CD8-positive, alpha-beta memory T cell (primary cell): Measurements from ENCODE around the gene SEZ6L. TPM values are rescaled to one million over a fixed set of nuclear protein-coding genes. Genes with fewer than 3 reads are reported as not detected.
A peak's percentile ranks its signal among the peaks of the same experiment; 100 is the strongest.

Experiments used
- CTCF ChIA-PET: fragments of 350-600 bp; sonication (Branson Sonifier 250); formaldehyde crosslinking; loops from one replicate; lab custom pipeline; 2021; ENCODE audit warnings: antibody characterized with exemption; lab: Charles Lee
- POLR2A ChIA-PET: fragments of 350-600 bp; sonication (Branson Sonifier 250); formaldehyde crosslinking; loops from one replicate; lab custom pipeline; 2021; ENCODE audit warnings: antibody characterized with exemption; lab: Charles Lee
- DNase-seq, 5 donors: peaks; one replicate each; pipeline versions ENCODE4 v3.0.0 to v3.0.0-alpha.2; 2020 to 2022; ENCODE audit warnings: mixed read lengths in 1 of 5
- H3K27ac ChIP-seq: one replicate; pipeline ENCODE4 v1.7.0; 2013; ENCODE audit warnings: low read depth, mild to moderate bottlenecking, low read length, moderate library complexity
- H3K27me3 ChIP-seq: 2 replicates; pipeline ENCODE4 v1.7.0; 2013; ENCODE audit warnings: low read length, mild to moderate bottlenecking; ENCODE audit not compliant: insufficient read depth, poor library complexity, severe bottlenecking
- H3K36me3 ChIP-seq: 2 replicates; pipeline ENCODE4 v1.7.0; 2013; ENCODE audit warnings: mild to moderate bottlenecking, low read length, moderate library complexity; ENCODE audit not compliant: insufficient read depth
- H3K4me1 ChIP-seq: 2 replicates; pipeline ENCODE4 v1.7.0; 2013; ENCODE audit warnings: mild to moderate bottlenecking, low read length, moderate library complexity; ENCODE audit not compliant: insufficient read depth
- H3K4me3 ChIP-seq: 2 replicates; pipeline ENCODE4 v1.7.0; 2013; ENCODE audit warnings: mild to moderate bottlenecking, low read length
- H3K9me3 ChIP-seq: 2 replicates; pipeline ENCODE4 v1.7.0; 2013; ENCODE audit warnings: mild to moderate bottlenecking, low read length
- H3K27ac Mint-ChIP-seq, 8 donors: one replicate each; pipeline ENCODE4 v1.8.0; 2020 to 2021; ENCODE audit warnings: mixed read lengths in 8 of 8, mild to moderate bottlenecking in 6 of 8, inconsistent platforms in 3 of 8, moderate library complexity in 3 of 8
- H3K27me3 Mint-ChIP-seq, 2 donors: one replicate each; pipeline ENCODE4 v1.8.0; 2020 to 2021; ENCODE audit warnings: mixed read lengths in 2 of 2, mild to moderate bottlenecking in 1 of 2, moderate library complexity in 1 of 2
- H3K36me3 Mint-ChIP-seq, 3 donors: one replicate each; pipeline ENCODE4 v1.8.0; 2020 to 2021; ENCODE audit warnings: mixed read lengths in 3 of 3, inconsistent platforms in 1 of 3, mild to moderate bottlenecking in 1 of 3
- H3K4me1 Mint-ChIP-seq, 3 donors: one replicate each; pipeline ENCODE4 v1.8.0; 2020 to 2021; ENCODE audit warnings: mixed read lengths in 3 of 3, inconsistent platforms in 1 of 3, mild to moderate bottlenecking in 1 of 3
- H3K4me3 Mint-ChIP-seq, 7 donors: one replicate each; pipeline ENCODE4 v1.8.0; 2020 to 2021; ENCODE audit warnings: mixed read lengths in 7 of 7, mild to moderate bottlenecking in 6 of 7, moderate library complexity in 4 of 7, inconsistent platforms in 2 of 7
- H3K9me3 Mint-ChIP-seq, 5 donors: one replicate each; pipeline ENCODE4 v1.8.0; 2020 to 2022; ENCODE audit warnings: mixed read lengths in 5 of 5, mild to moderate bottlenecking in 3 of 5, moderate library complexity in 2 of 5, inconsistent platforms in 1 of 5
- polyA plus RNA-seq: library from polyadenylated mRNA; unstranded; fragments of 300-500 nt; fragmentation: Illumina TruSeq; gene quantifications from one replicate; pipeline ENCODE4 v1.2.3, GENCODE V29; 2021
- total RNA-seq, 2 experiments: library from RNA; stranded (reverse); gene quantifications; one replicate each; pipeline ENCODE4 v1.2.3, GENCODE V29; 2021

The SEZ6L gene
- total and polyA plus RNA-seq, 3 experiments from 2014 or later = not detected

DNA sequence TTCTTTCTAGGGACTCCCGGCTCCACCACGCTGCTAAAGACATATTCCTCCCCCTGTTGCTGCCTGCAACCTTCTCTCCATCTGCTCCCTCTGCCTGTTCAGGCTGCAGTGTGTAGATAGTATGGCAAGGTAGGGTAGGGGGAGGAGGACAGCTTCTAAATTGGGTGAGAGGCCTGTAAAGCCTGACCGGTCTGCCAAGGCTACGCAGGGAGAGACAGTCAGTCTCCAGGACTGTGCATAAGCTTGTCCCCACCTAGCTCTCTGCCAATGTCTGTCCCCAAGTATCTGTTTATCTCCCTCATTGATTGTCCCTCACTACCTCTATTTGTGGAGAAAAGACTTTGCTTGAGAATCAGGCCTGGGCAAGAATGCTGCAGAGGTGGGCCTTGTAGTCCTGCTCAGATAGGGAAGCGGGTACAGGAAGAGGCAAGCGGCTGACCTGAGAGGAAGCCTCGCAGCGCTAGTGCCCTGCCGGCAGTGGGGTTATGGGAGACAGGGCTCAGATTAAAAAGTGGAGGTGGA lies 871 bp upstream of the SEZ6L start:
- Mint-ChIP-seq H3K27me3 (peaks cover 31 to 82% of the 10 kb centered on the region in 2 donors), H3K36me3 (no peaks in the 10 kb centered on the region), H3K27ac (no peak overlapping the region), H3K4me1 (peaks cover 0 to 9% (median 4%) of the 10 kb centered on the region in 3 donors), H3K4me3 (peak overlapping the region in 3 of 7 donors; percentile 1 to 77 (median 8)), H3K9me3 (peaks cover 0 to 7% (median 0%) of the 10 kb centered on the region in 5 donors)
- no peak overlapping the region for H3K27ac ChIP-seq
- POLR2A ChIA-PET = no interaction called here
- peaks cover 17% of the 10 kb centered on the region for H3K27me3 ChIP-seq
- H3K9me3 ChIP-seq = no peaks in the 10 kb centered on the region
- no peaks in the 10 kb centered on the region for H3K36me3 ChIP-seq
- CTCF ChIA-PET = no interaction called here
- H3K4me3 ChIP-seq = no peak overlapping the region
- H3K4me1 ChIP-seq = no peaks in the 10 kb centered on the region
- DNase-seq = no peak

DNA sequence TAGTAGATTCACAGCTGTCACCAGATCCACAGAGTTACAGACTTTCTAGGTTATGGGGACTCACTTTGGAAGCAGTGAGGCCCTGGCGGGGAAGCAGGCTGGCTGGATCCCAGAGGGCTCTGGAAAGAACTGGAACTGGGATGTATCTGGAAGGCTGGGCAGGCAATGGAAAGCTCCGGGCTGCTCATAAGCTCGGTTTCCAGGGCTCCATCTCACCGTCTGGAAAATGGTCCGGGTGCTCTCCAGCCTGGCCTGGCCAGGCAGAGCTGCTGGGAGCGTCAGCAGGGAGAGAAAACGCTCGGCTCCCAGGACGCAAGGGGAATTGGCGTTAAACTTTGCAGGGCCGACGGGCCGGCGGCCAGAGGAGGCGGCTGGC lies 335 bp upstream of the SEZ6L start:
- Histone ChIP-seq H3K4me3 (no peak overlapping the region), H3K36me3 (no peaks in the 10 kb centered on the region), H3K27ac (no peak overlapping the region), H3K4me1 (no peaks in the 10 kb centered on the region), H3K9me3 (no peaks in the 10 kb centered on the region), H3K27me3 (peaks cover 17% of the 10 kb centered on the region)
- ChIA-PET POLR2A (no interaction called here), CTCF (no interaction called here)
- Mint-ChIP-seq H3K27me3 (peaks cover 31 to 85% of the 10 kb centered on the region in 2 donors), H3K36me3 (no peaks in the 10 kb centered on the region), H3K9me3 (peaks cover 0 to 7% (median 0%) of the 10 kb centered on the region in 5 donors), H3K4me3 (peak overlapping the region in 3 of 7 donors; percentile 1 to 77 (median 8)), H3K4me1 (peaks cover 0 to 9% (median 4%) of the 10 kb centered on the region in 3 donors), H3K27ac (no peak overlapping the region)
- DNase-seq = no peak

DNA sequence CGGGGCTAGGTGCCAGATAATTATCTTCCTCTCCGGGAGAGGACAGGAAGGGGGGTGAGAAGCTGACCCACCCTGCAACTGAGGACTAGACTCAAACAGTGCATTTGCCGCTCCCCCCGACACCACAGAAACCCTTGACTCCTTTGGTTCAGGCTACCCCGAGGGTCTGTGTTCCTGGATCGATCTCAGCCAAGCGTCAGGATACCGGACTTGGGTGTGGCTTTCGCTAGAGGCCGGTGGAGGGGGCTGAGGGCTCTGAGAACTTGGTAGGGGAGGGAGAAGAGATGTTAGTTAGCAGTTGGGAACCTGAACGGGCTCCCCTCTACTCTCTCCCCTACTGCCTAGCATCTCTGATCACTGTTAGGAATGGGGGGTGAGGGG lies 840 bp downstream of the SEZ6L start:
- POLR2A ChIA-PET = no interaction called here
- DNase-seq = no peak
- peaks cover 0 to 9% (median 4%) of the 10 kb centered on the region in 3 donors for H3K4me1 Mint-ChIP-seq
- Histone ChIP-seq H3K27me3 (peaks cover 17% of the 10 kb centered on the region), H3K4me3 (no peak overlapping the region), H3K36me3 (no peaks in the 10 kb centered on the region), H3K4me1 (no peaks in the 10 kb centered on the region), H3K27ac (no peak overlapping the region), H3K9me3 (no peaks in the 10 kb centered on the region)
- no peak overlapping the region for H3K4me3 Mint-ChIP-seq
- H3K27me3 Mint-ChIP-seq = peaks cover 31 to 80% of the 10 kb centered on the region in 2 donors
- no peak overlapping the region for H3K27ac Mint-ChIP-seq
- no peaks in the 10 kb centered on the region for H3K36me3 Mint-ChIP-seq
- CTCF ChIA-PET = no interaction called here
- H3K9me3 Mint-ChIP-seq = peaks cover 0 to 7% (median 0%) of the 10 kb centered on the region in 5 donors

DNA sequence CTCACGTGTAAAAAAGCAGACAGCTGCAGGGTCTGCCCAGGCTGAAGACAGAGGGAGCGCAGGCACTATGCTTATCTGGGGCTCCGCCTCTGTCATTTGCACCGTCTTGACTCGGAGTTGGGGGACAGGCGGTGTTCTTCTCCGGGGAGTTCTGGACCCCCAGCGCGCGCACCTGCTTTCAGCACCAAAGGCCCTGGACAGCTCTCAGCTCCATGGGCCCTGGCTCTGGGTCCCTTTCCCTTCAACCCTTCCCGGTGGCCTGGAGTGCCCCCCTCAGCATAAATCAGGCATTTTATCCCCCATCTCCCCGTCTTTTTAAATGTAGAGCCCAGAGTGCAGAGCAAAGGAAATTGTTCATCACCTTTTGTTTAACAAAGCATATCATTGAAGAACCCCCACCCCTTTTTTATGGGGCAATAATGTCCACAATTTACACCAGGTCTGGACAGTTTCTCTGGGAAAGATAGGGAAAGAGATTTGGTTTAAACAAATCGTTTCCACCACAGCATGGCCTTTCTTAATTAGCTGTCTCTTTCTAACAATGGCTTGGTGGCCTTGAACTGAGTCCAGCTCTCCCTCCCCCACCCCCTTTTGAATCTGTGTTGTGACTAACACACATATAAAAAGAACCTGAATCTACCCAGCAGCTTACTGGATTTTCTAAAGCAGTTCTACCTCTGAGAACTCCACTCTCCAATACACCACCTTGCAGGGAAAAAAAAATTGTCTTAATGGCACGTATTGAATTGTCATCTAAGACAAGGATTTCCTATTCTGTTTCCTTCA lies 1.7 kb downstream of the SEZ6L start:
- ChIA-PET POLR2A (no interaction called here), CTCF (no interaction called here)
- H3K9me3 ChIP-seq = no peaks in the 10 kb centered on the region
- H3K4me3 Mint-ChIP-seq = no peak overlapping the region
- H3K4me3 ChIP-seq = no peak overlapping the region
- H3K27ac ChIP-seq = no peak overlapping the region
- H3K27me3 Mint-ChIP-seq = peaks cover 29 to 71% of the 10 kb centered on the region in 2 donors
- no peak overlapping the region for H3K27ac Mint-ChIP-seq
- H3K36me3 ChIP-seq = no peaks in the 10 kb centered on the region
- no peak for DNase-seq
- H3K9me3 Mint-ChIP-seq = peaks cover 0 to 7% (median 0%) of the 10 kb centered on the region in 5 donors
- H3K4me1 ChIP-seq = no peaks in the 10 kb centered on the region
- H3K36me3 Mint-ChIP-seq = no peaks in the 10 kb centered on the region
- peaks cover 17% of the 10 kb centered on the region for H3K27me3 ChIP-seq
- peaks cover 0 to 9% (median 4%) of the 10 kb centered on the region in 3 donors for H3K4me1 Mint-ChIP-seq

DNA sequence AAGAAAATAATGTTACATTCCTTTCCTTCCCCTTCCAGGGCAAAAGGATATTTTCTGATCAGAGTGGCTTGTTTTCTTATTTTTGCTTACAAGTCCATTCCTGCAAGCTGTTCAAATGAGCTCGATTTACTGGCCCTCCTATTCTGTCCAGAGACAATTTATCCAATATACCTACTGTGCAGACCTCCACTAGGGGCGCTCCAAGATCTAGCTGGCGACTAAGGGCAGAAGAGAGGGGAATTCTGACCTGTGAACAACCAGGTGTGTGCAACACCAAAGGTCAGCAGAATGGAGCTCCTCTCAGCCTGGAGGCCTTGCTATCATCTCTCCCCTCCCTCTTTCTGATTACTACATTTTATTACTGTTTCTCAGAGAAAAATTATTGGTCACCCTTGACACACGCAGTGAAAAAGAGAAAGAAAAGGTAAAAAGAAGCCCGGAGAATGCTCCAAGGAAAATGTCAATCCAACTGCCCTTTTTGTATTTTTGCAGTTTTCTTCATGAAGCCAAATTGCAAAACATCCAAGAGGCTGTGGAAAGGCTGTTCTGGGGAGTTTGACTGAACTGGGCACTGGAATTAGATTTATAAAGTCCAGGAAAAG lies 3.2 kb downstream of the SEZ6L start:
- H3K27me3 ChIP-seq = peaks cover 17% of the 10 kb centered on the region
- DNase-seq = no peak
- H3K9me3 ChIP-seq = no peaks in the 10 kb centered on the region
- CTCF ChIA-PET = interaction anchor here (1.3 kb wide), 1 partner anchor 19 kb away, joined by 3 read pairs; no protein-coding TSS in a partner anchor
- Mint-ChIP-seq H3K27ac (no peak overlapping the region), H3K27me3 (peaks cover 25 to 56% of the 10 kb centered on the region in 2 donors), H3K4me3 (no peak overlapping the region), H3K4me1 (peaks cover 0 to 9% (median 4%) of the 10 kb centered on the region in 3 donors), H3K36me3 (no peaks in the 10 kb centered on the region), H3K9me3 (peaks cover 0 to 3% (median 0%) of the 10 kb centered on the region in 5 donors)
- H3K36me3 ChIP-seq = no peaks in the 10 kb centered on the region
- H3K27ac ChIP-seq = no peak overlapping the region
- no peak overlapping the region for H3K4me3 ChIP-seq
- H3K4me1 ChIP-seq = no peaks in the 10 kb centered on the region
- POLR2A ChIA-PET = no interaction called here

DNA sequence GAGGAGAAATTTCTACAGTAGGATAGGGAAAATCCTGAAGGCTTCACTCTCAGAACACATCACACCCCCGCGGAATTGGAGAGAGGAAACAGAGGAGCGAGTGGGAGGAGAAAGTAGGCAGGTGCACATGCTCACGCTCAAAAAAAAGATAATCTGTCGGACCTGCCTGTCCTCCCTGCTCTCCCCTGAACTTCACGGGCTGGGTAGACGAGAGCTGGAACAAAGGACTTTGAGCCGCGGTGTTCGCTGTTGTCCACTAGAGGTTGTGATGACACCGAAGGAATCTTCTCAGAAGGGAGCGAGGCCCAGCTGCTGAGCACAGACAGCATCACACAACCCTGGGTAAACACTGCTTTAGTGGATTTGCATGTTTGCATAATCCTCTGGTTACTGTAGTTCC lies 5.0 kb downstream of the SEZ6L start:
- Mint-ChIP-seq H3K4me3 (no peak overlapping the region), H3K9me3 (peaks cover 0 to 4% (median 0%) of the 10 kb centered on the region in 5 donors), H3K36me3 (no peaks in the 10 kb centered on the region), H3K27me3 (peaks cover 12 to 41% of the 10 kb centered on the region in 2 donors), H3K4me1 (peaks cover 0 to 4% (median 0%) of the 10 kb centered on the region in 3 donors), H3K27ac (no peak overlapping the region)
- H3K36me3 ChIP-seq = no peaks in the 10 kb centered on the region
- no peak overlapping the region for H3K27ac ChIP-seq
- ChIA-PET POLR2A (no interaction called here), CTCF (no interaction called here)
- H3K4me3 ChIP-seq = no peak overlapping the region
- peaks cover 8% of the 10 kb centered on the region for H3K27me3 ChIP-seq
- H3K4me1 ChIP-seq = no peaks in the 10 kb centered on the region
- DNase-seq = no peak
- H3K9me3 ChIP-seq = no peaks in the 10 kb centered on the region

DNA sequence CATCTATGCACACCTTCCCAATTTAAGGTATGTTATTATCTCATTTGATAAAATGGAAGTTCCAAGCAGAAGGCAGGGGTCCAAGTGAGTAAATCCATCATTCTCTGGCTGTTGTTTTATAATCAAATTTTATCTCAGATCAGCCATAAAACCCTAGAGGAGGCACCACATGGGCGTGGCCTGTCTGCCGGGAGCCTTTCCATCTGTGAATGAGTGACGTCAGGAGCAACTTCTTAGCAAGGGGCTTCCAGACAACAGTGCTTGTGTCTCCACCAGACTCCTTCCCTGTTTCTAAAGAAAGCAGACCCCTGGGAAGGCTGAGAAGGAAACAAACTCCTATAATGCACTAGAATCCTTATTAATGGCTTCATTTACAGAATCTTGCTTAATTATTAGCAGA lies 13.5 kb downstream of the SEZ6L start:
- H3K27ac ChIP-seq = no peak overlapping the region
- DNase-seq = no peak
- no peaks in the 10 kb centered on the region for H3K36me3 ChIP-seq
- peaks cover 4 to 17% of the 10 kb centered on the region in 2 donors for H3K27me3 Mint-ChIP-seq
- H3K4me3 ChIP-seq = no peak overlapping the region
- no peaks in the 10 kb centered on the region for H3K36me3 Mint-ChIP-seq
- ChIA-PET POLR2A (no interaction called here), CTCF (no interaction called here)
- H3K9me3 Mint-ChIP-seq = peaks cover 0 to 4% (median 0%) of the 10 kb centered on the region in 5 donors
- H3K4me1 ChIP-seq = no peaks in the 10 kb centered on the region
- no peaks in the 10 kb centered on the region for H3K27me3 ChIP-seq
- no peak overlapping the region for H3K27ac Mint-ChIP-seq
- no peaks in the 10 kb centered on the region for H3K4me1 Mint-ChIP-seq
- H3K9me3 ChIP-seq = no peaks in the 10 kb centered on the region
- no peak overlapping the region for H3K4me3 Mint-ChIP-seq

DNA sequence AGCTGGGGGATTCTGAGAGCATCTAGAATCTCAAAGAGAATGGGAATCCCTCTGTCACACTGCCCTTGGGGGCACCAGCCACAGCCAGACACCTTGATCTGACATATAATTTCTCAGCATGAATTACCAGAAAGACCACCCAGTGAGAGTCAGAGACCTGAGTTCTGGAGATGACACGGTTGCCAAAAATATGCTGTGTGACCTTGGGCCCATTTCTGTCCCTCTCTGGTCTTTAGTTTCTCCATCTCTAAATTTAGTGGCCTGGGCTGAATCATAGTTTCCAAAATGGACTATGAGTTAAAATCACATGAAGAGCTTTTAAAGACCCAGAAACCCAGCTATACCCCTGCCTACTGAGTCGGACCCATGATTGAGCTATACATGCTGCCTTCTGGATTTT lies 15.9 kb downstream of the SEZ6L start:
- no peak overlapping the region for H3K27ac Mint-ChIP-seq
- peaks cover 0 to 4% (median 0%) of the 10 kb centered on the region in 5 donors for H3K9me3 Mint-ChIP-seq
- H3K27ac ChIP-seq = no peak overlapping the region
- no peaks in the 10 kb centered on the region for H3K4me1 Mint-ChIP-seq
- H3K4me3 ChIP-seq = no peak overlapping the region
- H3K4me1 ChIP-seq = no peaks in the 10 kb centered on the region
- ChIA-PET POLR2A (no interaction called here), CTCF (no interaction called here)
- H3K9me3 ChIP-seq = no peaks in the 10 kb centered on the region
- no peak for DNase-seq
- no peaks in the 10 kb centered on the region for H3K36me3 ChIP-seq
- H3K4me3 Mint-ChIP-seq = no peak overlapping the region
- no peaks in the 10 kb centered on the region for H3K36me3 Mint-ChIP-seq
- H3K27me3 ChIP-seq = no peaks in the 10 kb centered on the region
- H3K27me3 Mint-ChIP-seq = peaks cover 8 to 12% of the 10 kb centered on the region in 2 donors
